ENCODE results near the gene CSRP2. TPM values are rescaled to one million over a fixed set of nuclear protein-coding genes. Genes with fewer than 3 reads are reported as not detected.
A peak's percentile ranks its signal among the peaks of the same experiment; 100 is the strongest.

Gene CSRP2
- polyA plus RNA-seq, 6 donors from 2014 or later, result 0.70 to 2.5 (median 1.2) TPM

DNA sequence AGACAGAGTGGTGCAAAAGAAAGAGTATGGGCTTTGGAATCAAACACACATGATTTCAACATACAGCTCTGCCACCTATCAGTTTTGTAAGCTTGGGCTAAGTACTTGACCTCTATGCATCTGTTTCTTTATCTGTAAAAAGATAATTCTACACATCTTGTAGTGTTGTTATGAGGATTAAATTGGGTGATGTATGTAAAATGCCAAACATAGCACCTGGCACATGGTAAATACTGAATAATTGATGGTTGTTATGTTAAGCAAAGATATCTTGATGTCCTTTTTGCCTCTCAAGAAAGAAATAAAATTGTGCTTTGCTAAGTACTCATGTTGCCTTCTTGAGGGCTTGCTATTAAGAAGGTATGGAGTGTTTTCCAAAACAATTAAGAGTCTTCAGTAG lies 2.3 kb upstream of the CSRP2 start:
- no peaks in the 10 kb centered on the region for H3K36me3 Mint-ChIP-seq
- H3K27ac Mint-ChIP-seq, result no peak overlapping the region
- H3K4me3 Mint-ChIP-seq, result no peak overlapping the region
- H3K4me1 Mint-ChIP-seq, result peaks cover 12 to 16% (median 15%) of the 10 kb centered on the region in 3 donors
- ATAC-seq (ENCODE audit: low read depth in 2 of 2), result no peak
- DNase-seq, result no peak
- peaks cover 18 to 55% (median 36%) of the 10 kb centered on the region in 3 donors for H3K27me3 Mint-ChIP-seq
- no peaks in the 10 kb centered on the region for H3K9me3 Mint-ChIP-seq

DNA sequence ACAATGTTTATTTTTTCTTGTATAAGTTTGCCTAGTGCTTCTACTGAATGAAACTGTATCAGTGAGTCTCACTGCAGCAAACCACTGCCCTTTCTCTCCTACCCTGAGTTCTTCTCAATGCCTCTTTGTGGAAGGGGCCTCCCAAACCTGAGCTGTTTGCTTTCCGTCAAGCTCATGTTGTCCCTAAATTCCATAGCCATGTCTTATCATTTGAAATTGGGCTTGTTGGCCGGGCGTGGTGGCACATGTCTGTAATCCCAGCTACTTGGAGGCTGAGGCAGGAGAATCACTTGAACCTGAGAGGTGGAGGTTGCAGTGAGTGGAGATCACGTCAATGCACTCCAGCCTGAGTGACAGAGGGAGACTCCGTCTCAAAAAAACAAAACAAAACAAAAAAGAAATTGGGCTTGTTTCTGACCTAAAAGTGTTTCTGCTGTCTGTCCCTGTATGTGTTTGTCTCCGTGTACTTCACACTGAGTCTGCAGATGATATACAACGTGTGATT lies 1.8 kb upstream of the CSRP2 start:
- H3K27me3 Mint-ChIP-seq, result peaks cover 21 to 58% (median 31%) of the 10 kb centered on the region in 3 donors
- H3K9me3 Mint-ChIP-seq, result no peaks in the 10 kb centered on the region
- H3K4me3 Mint-ChIP-seq, result peak overlapping the region in 3 of 8 donors; percentile 85 to 97 (median 87)
- H3K4me1 Mint-ChIP-seq, result peaks cover 12 to 16% (median 15%) of the 10 kb centered on the region in 3 donors
- DNase-seq, result no peak
- ATAC-seq (ENCODE audit: low read depth in 2 of 2), result no peak
- no peak overlapping the region for H3K27ac Mint-ChIP-seq
- H3K36me3 Mint-ChIP-seq, result no peaks in the 10 kb centered on the region

DNA sequence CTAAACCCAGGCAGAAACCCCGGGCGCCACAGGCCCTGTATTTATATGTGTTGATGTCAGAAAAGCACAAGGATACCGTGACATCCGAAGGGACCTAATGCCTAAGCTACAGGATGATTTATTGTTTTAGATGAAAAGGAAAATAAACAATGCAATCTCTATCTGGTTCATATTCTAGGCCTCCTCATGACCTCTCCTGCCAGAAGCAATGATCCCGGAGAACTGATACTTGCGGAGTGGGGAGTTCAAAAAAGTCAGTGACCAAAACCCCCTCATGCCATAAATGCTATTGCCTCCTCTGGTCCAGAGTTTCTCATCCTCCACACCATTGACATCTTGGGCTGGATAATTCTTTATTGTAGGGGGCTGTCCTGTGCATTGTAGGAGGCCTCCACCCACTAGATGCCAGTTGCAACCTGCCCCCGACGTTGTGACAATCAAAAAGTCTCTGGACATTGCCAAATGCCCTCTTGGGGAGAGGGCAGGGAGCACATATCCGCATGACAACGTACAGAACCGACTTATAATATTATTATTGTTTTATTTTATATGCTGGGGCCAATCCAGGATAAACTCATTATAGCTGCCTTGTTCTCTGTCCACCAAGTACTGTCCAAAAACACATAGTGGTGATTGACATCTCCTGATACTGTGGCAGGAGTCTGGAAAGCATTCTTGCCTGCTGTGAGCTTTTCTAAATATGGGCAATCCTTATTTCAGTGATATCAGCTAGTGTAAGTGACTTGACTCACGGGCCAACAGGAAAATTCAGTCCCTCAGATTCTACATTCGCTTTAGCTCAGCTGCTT lies 1.1 kb upstream of the CSRP2 start:
- H3K27ac Mint-ChIP-seq, result peak overlapping the region in 3 of 6 donors; percentile 9 to 84 (median 56)

DNA sequence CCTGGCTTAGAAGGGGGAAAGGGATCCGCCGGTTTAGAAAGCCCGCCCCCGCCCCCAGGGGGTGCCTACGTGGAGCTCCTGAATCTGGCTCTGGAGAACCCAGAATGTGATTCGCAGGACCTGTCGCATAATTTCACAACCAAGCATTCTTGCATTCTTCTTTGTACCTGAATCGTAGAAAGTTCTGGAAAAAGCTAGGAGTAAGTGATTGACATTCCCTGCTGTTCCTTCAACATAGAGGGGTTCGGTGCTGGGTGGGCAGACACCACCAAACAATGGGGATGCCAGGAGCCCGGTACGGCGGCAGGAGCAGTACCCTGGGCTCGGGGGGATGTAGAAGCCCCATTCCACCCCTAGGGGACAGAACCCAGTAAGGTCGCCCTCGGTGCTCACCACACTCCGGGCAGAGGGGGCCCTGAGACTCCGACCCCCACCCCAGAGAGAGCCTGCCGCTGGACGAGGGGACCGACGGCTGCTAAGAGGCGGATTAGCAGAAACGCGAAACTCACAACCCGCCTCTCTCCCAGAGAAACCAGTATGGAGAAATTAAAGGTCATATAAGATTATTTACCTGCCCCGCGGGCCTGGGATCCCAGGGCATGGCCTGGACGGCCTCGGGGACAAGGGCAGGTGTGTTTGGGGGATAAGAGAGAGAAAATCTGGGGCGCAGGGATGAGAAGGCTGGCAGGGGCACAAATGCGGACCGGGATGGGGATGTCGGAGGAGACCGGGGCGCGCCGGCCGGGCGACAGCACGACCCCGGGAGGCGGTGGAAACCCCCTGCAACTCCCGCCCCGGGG lies 520 bp downstream of the CSRP2 start:
- DNase-seq, result no peak
- Mint-ChIP-seq H3K27me3 (peaks cover 27 to 71% (median 45%) of the 10 kb centered on the region in 3 donors), H3K27ac (peak overlapping the region in 4 of 6 donors; percentile 59 to 84 (median 81))

More for the DNA sequence above, 1.1 kb upstream of the CSRP2 start:
- Mint-ChIP-seq H3K27me3 (peaks cover 25 to 64% (median 35%) of the 10 kb centered on the region in 3 donors), H3K9me3 (no peaks in the 10 kb centered on the region), H3K36me3 (no peaks in the 10 kb centered on the region), H3K4me1 (peaks cover 12 to 16% (median 15%) of the 10 kb centered on the region in 3 donors), H3K4me3 (peak overlapping the region; percentile 85 to 97 (median 91))
- no peak for ATAC-seq (ENCODE audit: low read depth in 2 of 2)
- DNase-seq, result no peak

GRCh38 chr12:76876696-76877229 lies 2.1 kb downstream of the CSRP2 start:
- DNase-seq, result no peak
- peaks cover 12 to 16% (median 15%) of the 10 kb centered on the region in 3 donors for H3K4me1 Mint-ChIP-seq
- ATAC-seq (ENCODE audit: low read depth in 2 of 2), result no peak
- H3K27ac Mint-ChIP-seq, result no peak overlapping the region
- no peaks in the 10 kb centered on the region for H3K36me3 Mint-ChIP-seq
- no peaks in the 10 kb centered on the region for H3K9me3 Mint-ChIP-seq
- H3K27me3 Mint-ChIP-seq, result peaks cover 27 to 61% (median 40%) of the 10 kb centered on the region in 3 donors
- peak overlapping the region in 1 of 8 donors; percentile 91 for H3K4me3 Mint-ChIP-seq

More for the DNA sequence above, 520 bp downstream of the CSRP2 start:
- H3K4me3 Mint-ChIP-seq, result peak overlapping the region; percentile 90 to 99 (median 96)
- no peaks in the 10 kb centered on the region for H3K36me3 Mint-ChIP-seq
- peak; percentile 64 to 76 for ATAC-seq (ENCODE audit: low read depth in 2 of 2)
- H3K4me1 Mint-ChIP-seq, result peaks cover 12 to 16% (median 15%) of the 10 kb centered on the region in 3 donors
- H3K9me3 Mint-ChIP-seq, result no peaks in the 10 kb centered on the region

DNA sequence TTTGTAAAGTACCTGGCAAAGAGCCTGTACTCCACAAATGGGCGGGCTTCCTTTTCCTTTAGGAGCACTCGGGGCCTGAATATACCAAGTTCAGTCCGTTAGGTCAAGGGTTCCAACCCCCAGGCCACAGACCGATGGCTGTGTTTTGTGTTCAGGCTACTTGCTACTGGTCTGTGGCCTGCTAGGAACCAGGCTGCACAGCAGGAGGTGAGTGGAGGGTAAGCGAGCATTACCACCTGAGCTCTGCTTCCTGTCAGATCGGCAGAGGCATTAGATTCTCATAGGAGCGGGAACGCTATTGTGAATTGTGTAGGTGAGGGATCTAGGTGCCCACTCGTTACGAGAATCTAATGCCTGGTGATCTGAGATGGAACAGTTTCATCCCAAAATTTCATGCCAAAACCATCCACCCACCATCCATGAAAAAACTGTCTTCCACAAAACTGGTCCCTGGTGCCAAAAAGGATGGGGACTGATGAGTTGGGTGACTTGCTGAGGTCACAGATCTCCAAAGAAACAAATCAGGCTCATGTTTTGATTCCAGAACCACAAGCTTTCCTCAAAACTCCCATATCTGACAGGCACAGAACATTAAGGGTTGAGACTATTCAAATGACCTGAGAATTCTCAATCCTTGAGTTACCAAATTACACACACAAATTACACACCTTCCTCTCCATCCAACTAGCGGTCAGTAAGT lies 4.2 kb downstream of the CSRP2 start:
- Mint-ChIP-seq H3K4me1 (peaks cover 12 to 14% (median 12%) of the 10 kb centered on the region in 3 donors), H3K4me3 (no peak overlapping the region), H3K36me3 (no peaks in the 10 kb centered on the region), H3K9me3 (no peaks in the 10 kb centered on the region), H3K27me3 (peaks cover 30 to 52% (median 39%) of the 10 kb centered on the region in 3 donors), H3K27ac (no peak overlapping the region)
- ATAC-seq (ENCODE audit: low read depth in 2 of 2) (no peak), DNase-seq (no peak)

GRCh38 chr12:76874027-76874426 lies 4.8 kb downstream of the CSRP2 start:
- DNase-seq (no peak), ATAC-seq (ENCODE audit: low read depth in 2 of 2) (no peak)
- Mint-ChIP-seq H3K4me1 (peaks cover 7 to 9% (median 8%) of the 10 kb centered on the region in 3 donors), H3K27ac (no peak overlapping the region), H3K9me3 (no peaks in the 10 kb centered on the region), H3K27me3 (peaks cover 26 to 46% (median 34%) of the 10 kb centered on the region in 3 donors), H3K36me3 (no peaks in the 10 kb centered on the region), H3K4me3 (no peak overlapping the region)

GRCh38 chr12:76872415-76872814 lies 6.4 kb downstream of the CSRP2 start:
- ATAC-seq (ENCODE audit: low read depth in 2 of 2), result no peak
- H3K4me3 Mint-ChIP-seq, result no peak overlapping the region
- no peaks in the 10 kb centered on the region for H3K36me3 Mint-ChIP-seq
- DNase-seq, result no peak
- peaks cover 19 to 36% (median 23%) of the 10 kb centered on the region in 3 donors for H3K27me3 Mint-ChIP-seq
- H3K27ac Mint-ChIP-seq, result peak overlapping the region in 1 of 6 donors; percentile 92
- no peaks in the 10 kb centered on the region for H3K4me1 Mint-ChIP-seq
- no peaks in the 10 kb centered on the region for H3K9me3 Mint-ChIP-seq

- DNase-seq, result no peak
- Mint-ChIP-seq H3K4me3 (no peak overlapping the region), H3K9me3 (no peaks in the 10 kb centered on the region), H3K36me3 (no peaks in the 10 kb centered on the region), H3K4me1 (no peaks in the 10 kb centered on the region), H3K27me3 (peaks cover 13 to 30% (median 17%) of the 10 kb centered on the region in 3 donors), H3K27ac (no peak overlapping the region)
- ATAC-seq (ENCODE audit: low read depth in 2 of 2), result no peak
These were observed 7.1 kb downstream of the CSRP2 start for GRCh38 chr12:76871742-76872141.

DNA sequence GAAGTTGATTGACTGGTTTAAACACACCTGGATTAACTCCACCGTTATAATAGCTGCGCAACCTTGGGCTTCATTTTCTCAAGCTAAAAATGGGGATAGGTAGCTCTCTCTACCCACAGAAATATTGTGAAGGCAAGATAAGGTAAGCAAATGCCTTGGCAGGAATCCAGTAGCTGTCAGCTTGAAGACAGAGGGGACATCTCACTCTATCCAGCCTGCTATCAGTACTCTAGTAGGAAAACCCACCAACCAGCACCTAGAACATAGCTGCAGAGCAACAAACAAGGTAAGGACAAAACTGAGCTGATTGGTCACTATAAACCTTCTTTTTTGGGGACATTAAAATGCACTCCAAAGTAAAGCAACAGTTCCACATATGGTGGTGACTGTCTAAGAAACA lies 7.7 kb downstream of the CSRP2 start:
- Mint-ChIP-seq H3K27ac (no peak overlapping the region), H3K9me3 (no peaks in the 10 kb centered on the region), H3K4me3 (no peak overlapping the region), H3K4me1 (peaks cover 0 to 4% (median 0%) of the 10 kb centered on the region in 3 donors), H3K36me3 (no peaks in the 10 kb centered on the region), H3K27me3 (peaks cover 12 to 24% (median 20%) of the 10 kb centered on the region in 3 donors)
- no peak for DNase-seq
- ATAC-seq (ENCODE audit: low read depth in 2 of 2), result no peak

DNA sequence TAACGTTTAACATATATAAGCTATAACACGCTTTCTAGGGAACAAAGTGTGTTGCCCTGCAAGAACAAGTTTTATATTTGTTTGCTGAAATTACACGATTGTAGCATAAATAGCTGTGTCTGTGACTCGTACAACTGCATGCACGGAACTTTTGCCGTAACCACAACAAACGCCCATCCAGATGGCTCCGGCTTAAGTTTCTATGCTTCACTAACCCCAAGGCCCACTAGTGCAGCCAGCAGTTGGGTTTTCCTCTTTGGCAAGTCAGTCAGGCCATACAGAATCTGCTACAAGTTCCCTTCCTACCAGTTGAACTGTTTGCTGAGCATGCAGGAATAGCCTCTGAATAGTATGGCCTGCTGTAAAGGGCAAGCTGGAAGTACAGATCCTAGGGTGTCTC lies 12.1 kb downstream of the CSRP2 start:
- no peak for DNase-seq
- Mint-ChIP-seq H3K27me3 (peaks cover 0 to 5% (median 3%) of the 10 kb centered on the region in 3 donors), H3K9me3 (no peaks in the 10 kb centered on the region), H3K4me3 (no peak overlapping the region), H3K27ac (no peak overlapping the region), H3K4me1 (peaks cover 0 to 5% (median 0%) of the 10 kb centered on the region in 3 donors), H3K36me3 (no peaks in the 10 kb centered on the region)
- ATAC-seq (ENCODE audit: low read depth in 2 of 2), result peak; percentile 49 to 67

- peaks cover 0 to 5% (median 3%) of the 10 kb centered on the region in 3 donors for H3K27me3 Mint-ChIP-seq
These were observed 12.7 kb downstream of the CSRP2 start for GRCh38 chr12:76866151-76866567.

More at GRCh38 chr12:76866151-76866567, 12.7 kb downstream of the CSRP2 start:
- ATAC-seq (ENCODE audit: low read depth in 2 of 2) (no peak), DNase-seq (no peak)
- Mint-ChIP-seq H3K9me3 (no peaks in the 10 kb centered on the region), H3K4me1 (peaks cover 0 to 5% (median 0%) of the 10 kb centered on the region in 3 donors), H3K36me3 (no peaks in the 10 kb centered on the region), H3K4me3 (peak overlapping the region in 1 of 8 donors; percentile 41), H3K27ac (no peak overlapping the region)

All from naive B cell (primary cell).